Upper lobe of left lung (tissue), 6 donors: ENCODE measurements around the gene EXOC6B. TPM values are rescaled to one million over a fixed set of nuclear protein-coding genes. Genes with fewer than 3 reads are reported as not detected.

Experiments used
- ATAC-seq, 2 donors: fragments of 200-7000 bp; cut with Tn5 transposase; one replicate each; pipeline ENCODE4 v1.9.1; 2022; ENCODE audit warnings: mild to moderate bottlenecking in 2 of 2, moderate library complexity in 2 of 2; ENCODE audit not compliant: low FRiP score in 2 of 2
- DNase-seq, 2 donors: peaks; one replicate each; pipeline ENCODE4 v3.0.0-alpha.2; 2019 to 2020
- H3K27ac ChIP-seq, 4 donors: fragments of 200-600 bp; sonication (generic); one replicate each; pipeline ENCODE4 v1.5.1; 2016 to 2019
- H3K27me3 ChIP-seq, 4 donors: fragments of 200-600 bp; sonication (generic); one replicate each; pipeline ENCODE4 v1.5.1; 2017 to 2019
- H3K36me3 ChIP-seq, 4 donors: fragments of 200-600 bp; sonication (generic); one replicate each; pipeline ENCODE4 v1.5.1; 2016 to 2019
- H3K4me1 ChIP-seq, 4 donors: fragments of 200-600 bp; sonication (generic); one replicate each; pipeline ENCODE4 v1.5.1; 2018 to 2019
- H3K4me3 ChIP-seq, 4 donors: fragments of 200-600 bp; sonication (generic); one replicate each; pipeline ENCODE4 v1.5.1; 2017 to 2019; ENCODE audit warnings: mild to moderate bottlenecking in 2 of 4, moderate library complexity in 1 of 4
- H3K9me3 ChIP-seq, 4 donors: fragments of 200-600 bp; sonication (generic); one replicate each; pipeline ENCODE4 v1.5.1; 2018 to 2019
- CTCF ChIP-seq, 6 experiments: fragments of 450-650 bp in 4 of 6; fragments of 200-600 bp in 2 of 6; sonication (generic) in 2 of 6; IDR thresholded peaks; one replicate each; pipeline ENCODE4 v1.5.1; 2016 to 2019; ENCODE audit warnings: antibody characterized with exemption in 6 of 6
- EP300 ChIP-seq, 4 donors: sonication (generic); formaldehyde crosslinking; IDR thresholded peaks; one replicate each; pipeline ENCODE4 v1.5.1; 2017; ENCODE audit warnings: antibody characterized with exemption in 4 of 4, control low read depth in 2 of 4
- POLR2A ChIP-seq, 4 donors: fragments of 450-650 bp; IDR thresholded peaks; one replicate each; pipeline ENCODE4 v1.5.1; 2016 to 2017; ENCODE audit warnings: antibody characterized with exemption in 4 of 4, mild to moderate bottlenecking in 2 of 4
- POLR2AphosphoS5 ChIP-seq, 2 donors: sonication (generic); formaldehyde crosslinking; IDR thresholded peaks; one replicate each; pipeline ENCODE4 v1.5.1; 2017; ENCODE audit warnings: antibody characterized with exemption in 2 of 2
- WGBS, 2 donors: methylation state at CpG; one replicate each; pipeline ENCODE4 v1.1.5; 2017 to 2018; 5-methylcytosine and 5-hydroxymethylcytosine counted together
- total RNA-seq, 6 donors: library from RNA; depleted of rRNA in 4 of 6; stranded (reverse); fragments of >200 nt in 4 of 6; gene quantifications; one replicate each; pipeline versions ENCODE4 v1.1.0 to v1.2.1, GENCODE V29; 2016 to 2021
- donor health status: DM: no; HTN: no; CAD: no; lungs with moderate emphysema.
- donor health status: DM: no; HTN: yes; CAD: no; lungs with severe emphysema.

Gene EXOC6B
- total RNA-seq, 6 donors from 2014 or later, result 11.0 to 56.6 (median 24.0) TPM

GRCh38 chr2:72261076-72261475 lies 564.8 kb downstream of the EXOC6B start:
- no peak overlapping the region for H3K4me3 ChIP-seq
- no peaks in the 10 kb centered on the region for H3K4me1 ChIP-seq
- TF ChIP-seq CTCF (IDR thresholded peaks at IDR 0.05), result no peak
- H3K27ac ChIP-seq, result no peak overlapping the region
- H3K27me3 ChIP-seq, result no peaks in the 10 kb centered on the region
- no peaks in the 10 kb centered on the region for H3K9me3 ChIP-seq
- 84 to 89% methylated on average over 2 of the region's 2 CpGs for WGBS, 2 donors
- no peak for DNase-seq
- ATAC-seq, result no peak
- no peaks in the 10 kb centered on the region for H3K36me3 ChIP-seq

- Histone ChIP-seq H3K9me3 (no peaks in the 10 kb centered on the region), H3K4me3 (no peak overlapping the region), H3K27me3 (no peaks in the 10 kb centered on the region), H3K4me1 (no peaks in the 10 kb centered on the region), H3K36me3 (no peaks in the 10 kb centered on the region), H3K27ac (no peak overlapping the region)
- DNase-seq (no peak), ATAC-seq (no peak)
- WGBS, 2 donors, result 92 to 100% methylated on average over 1 of the region's 1 CpG
- TF ChIP-seq EP300 (IDR thresholded peaks at IDR 0.05) (no peak), CTCF (IDR thresholded peaks at IDR 0.05) (no peak), POLR2A (IDR thresholded peaks at IDR 0.05) (no peak), POLR2AphosphoS5 (IDR thresholded peaks at IDR 0.05) (no peak)
Measured at GRCh38 chr2:72255540-72255939, 570.3 kb downstream of the EXOC6B start.

GRCh38 chr2:72254831-72255451 lies 570.9 kb downstream of the EXOC6B start:
- WGBS, 2 donors, result 65 to 71% methylated on average over 1 of the region's 1 CpG
- H3K4me1 ChIP-seq, result no peaks in the 10 kb centered on the region

GRCh38 chr2:72238311-72238710 lies 587.5 kb downstream of the EXOC6B start:
- Histone ChIP-seq H3K27me3 (no peaks in the 10 kb centered on the region), H3K9me3 (no peaks in the 10 kb centered on the region), H3K36me3 (no peaks in the 10 kb centered on the region), H3K4me1 (peaks cover 0 to 7% (median 5%) of the 10 kb centered on the region in 4 donors), H3K4me3 (no peak overlapping the region), H3K27ac (no peak overlapping the region)
- no peak for TF ChIP-seq POLR2AphosphoS5 (IDR thresholded peaks at IDR 0.05)
- TF ChIP-seq POLR2A (IDR thresholded peaks at IDR 0.05), result no peak
- ATAC-seq (no peak), DNase-seq (no peak)

More at GRCh38 chr2:72254831-72255451, 570.9 kb downstream of the EXOC6B start:
- DNase-seq (no peak), ATAC-seq (no peak)
- H3K9me3 ChIP-seq, result no peaks in the 10 kb centered on the region
- no peak overlapping the region for H3K4me3 ChIP-seq
- no peaks in the 10 kb centered on the region for H3K27me3 ChIP-seq
- H3K27ac ChIP-seq, result no peak overlapping the region
- no peaks in the 10 kb centered on the region for H3K36me3 ChIP-seq
- TF ChIP-seq POLR2AphosphoS5 (IDR thresholded peaks at IDR 0.05) (no peak), EP300 (IDR thresholded peaks at IDR 0.05) (no peak), POLR2A (IDR thresholded peaks at IDR 0.05) (no peak), CTCF (IDR thresholded peaks at IDR 0.05) (no peak)

GRCh38 chr2:72237549-72237948 lies 588.3 kb downstream of the EXOC6B start:
- DNase-seq (no peak), ATAC-seq (no peak)
- Histone ChIP-seq H3K27me3 (no peaks in the 10 kb centered on the region), H3K9me3 (no peaks in the 10 kb centered on the region), H3K36me3 (no peaks in the 10 kb centered on the region), H3K4me1 (peaks cover 0 to 7% (median 5%) of the 10 kb centered on the region in 4 donors), H3K27ac (no peak overlapping the region), H3K4me3 (no peak overlapping the region)
- TF ChIP-seq CTCF (IDR thresholded peaks at IDR 0.05), result no peak
- TF ChIP-seq POLR2AphosphoS5 (IDR thresholded peaks at IDR 0.05), result no peak
- TF ChIP-seq EP300 (IDR thresholded peaks at IDR 0.05), result no peak
- TF ChIP-seq POLR2A (IDR thresholded peaks at IDR 0.05), result no peak
- 79 to 82% methylated on average over 2 of the region's 2 CpGs for WGBS, 2 donors
